HepG2 (cell line): ENCODE results near the gene OSGEPL1. TPM values are rescaled to one million over a fixed set of nuclear protein-coding genes. Genes with fewer than 3 reads are reported as not detected.

Source experiments
- ARNTL ChIP-seq: sonication (generic); formaldehyde crosslinking; IDR thresholded peaks from 2 replicates; pipeline ENCODE4 v1.4.0; 2020; ENCODE audit warnings: mild to moderate bottlenecking, missing genetic modification reagents
- PHF21A ChIP-seq: sonication (generic); formaldehyde crosslinking; IDR thresholded peaks from 2 replicates; pipeline ENCODE4 v1.5.0; 2020; ENCODE audit warnings: mild to moderate bottlenecking, missing genetic modification reagents
- TBX3 ChIP-seq: fragments of 450-650 bp; IDR thresholded peaks from 2 replicates; pipeline ENCODE4 v1.6.1; 2017; ENCODE audit warnings: antibody characterized with exemption, mild to moderate bottlenecking, inconsistent platforms, borderline replicate concordance
- ZBTB33 ChIP-seq: sonication (generic); formaldehyde crosslinking; IDR thresholded peaks from 2 replicates; pipeline ENCODE4 v1.4.0; 2020; ENCODE audit warnings: missing genetic modification reagents
- ZBTB7A ChIP-seq: sonication (generic); formaldehyde crosslinking; IDR thresholded peaks from 2 replicates; pipeline ENCODE4 v1.8.0; 2022; ENCODE audit warnings: mild to moderate bottlenecking, missing genetic modification reagents
- ZNF772 ChIP-seq: sonication (generic); formaldehyde crosslinking; IDR thresholded peaks from 2 replicates; pipeline ENCODE4 v1.5.0; 2020; ENCODE audit warnings: mild to moderate bottlenecking, missing genetic modification reagents
- polyA plus RNA-seq, 8 experiments: library from polyadenylated mRNA; depleted of rRNA in 3 of 8; stranded (reverse) in 7 of 8; unstranded in 1 of 8; fragments of >200 nt; fragmentation: Illumina TruSeq in 4 of 8; extraction: Trizol in 4 of 8; gene quantifications; 2 replicates each; pipeline versions ENCODE4 v1.2.1 to v1.2.3, GENCODE V29; 2011 to 2016; ENCODE audit warnings: low read depth in 4 of 8, missing spikeins in 1 of 8, mixed read lengths in 1 of 8; ENCODE audit not compliant: insufficient read depth in 1 of 8
- total RNA-seq, 5 experiments: library from RNA; depleted of rRNA; stranded (reverse); fragments of >200 nt; fragmentation: Illumina TruSeq; extraction: Trizol; gene quantifications; 2 replicates each; pipeline ENCODE4 v1.2.3, GENCODE V29; 2016; ENCODE audit warnings: low read depth in 1 of 5
- TF ChIP-seq, protein P1 (sequence below): sonication (generic); formaldehyde crosslinking; IDR thresholded peaks from 2 replicates; pipeline ENCODE4 v1.4.0; 2020; ENCODE audit warnings: missing genetic modification reagents

OSGEPL1 gene
- total and polyA plus RNA-seq, 2 of the 13 experiments (the other 11 are each of a cell fraction or from before 2014, with no cell fraction given), result 10.2 to 10.8 TPM

DNA sequence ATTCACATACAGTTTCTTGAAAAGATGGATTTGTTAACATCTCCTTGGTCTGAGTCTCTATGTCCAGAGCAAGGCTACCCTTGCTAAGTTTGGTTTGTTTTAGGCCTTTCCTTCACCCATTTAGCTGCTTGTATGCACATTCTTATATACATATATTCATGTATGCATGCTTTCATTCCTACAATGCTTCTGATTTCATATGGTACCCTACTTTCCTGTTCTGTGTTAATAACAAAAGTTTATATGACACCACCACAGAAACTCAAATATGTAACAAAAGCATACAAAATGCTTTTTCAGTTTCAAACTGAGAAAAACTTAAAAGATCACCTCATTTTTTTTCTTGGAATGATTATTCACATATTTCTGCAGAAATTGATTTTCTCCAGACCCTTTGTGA lies 39.4 kb downstream of the OSGEPL1 start (continued):
- TF ChIP-seq, protein P1, sequence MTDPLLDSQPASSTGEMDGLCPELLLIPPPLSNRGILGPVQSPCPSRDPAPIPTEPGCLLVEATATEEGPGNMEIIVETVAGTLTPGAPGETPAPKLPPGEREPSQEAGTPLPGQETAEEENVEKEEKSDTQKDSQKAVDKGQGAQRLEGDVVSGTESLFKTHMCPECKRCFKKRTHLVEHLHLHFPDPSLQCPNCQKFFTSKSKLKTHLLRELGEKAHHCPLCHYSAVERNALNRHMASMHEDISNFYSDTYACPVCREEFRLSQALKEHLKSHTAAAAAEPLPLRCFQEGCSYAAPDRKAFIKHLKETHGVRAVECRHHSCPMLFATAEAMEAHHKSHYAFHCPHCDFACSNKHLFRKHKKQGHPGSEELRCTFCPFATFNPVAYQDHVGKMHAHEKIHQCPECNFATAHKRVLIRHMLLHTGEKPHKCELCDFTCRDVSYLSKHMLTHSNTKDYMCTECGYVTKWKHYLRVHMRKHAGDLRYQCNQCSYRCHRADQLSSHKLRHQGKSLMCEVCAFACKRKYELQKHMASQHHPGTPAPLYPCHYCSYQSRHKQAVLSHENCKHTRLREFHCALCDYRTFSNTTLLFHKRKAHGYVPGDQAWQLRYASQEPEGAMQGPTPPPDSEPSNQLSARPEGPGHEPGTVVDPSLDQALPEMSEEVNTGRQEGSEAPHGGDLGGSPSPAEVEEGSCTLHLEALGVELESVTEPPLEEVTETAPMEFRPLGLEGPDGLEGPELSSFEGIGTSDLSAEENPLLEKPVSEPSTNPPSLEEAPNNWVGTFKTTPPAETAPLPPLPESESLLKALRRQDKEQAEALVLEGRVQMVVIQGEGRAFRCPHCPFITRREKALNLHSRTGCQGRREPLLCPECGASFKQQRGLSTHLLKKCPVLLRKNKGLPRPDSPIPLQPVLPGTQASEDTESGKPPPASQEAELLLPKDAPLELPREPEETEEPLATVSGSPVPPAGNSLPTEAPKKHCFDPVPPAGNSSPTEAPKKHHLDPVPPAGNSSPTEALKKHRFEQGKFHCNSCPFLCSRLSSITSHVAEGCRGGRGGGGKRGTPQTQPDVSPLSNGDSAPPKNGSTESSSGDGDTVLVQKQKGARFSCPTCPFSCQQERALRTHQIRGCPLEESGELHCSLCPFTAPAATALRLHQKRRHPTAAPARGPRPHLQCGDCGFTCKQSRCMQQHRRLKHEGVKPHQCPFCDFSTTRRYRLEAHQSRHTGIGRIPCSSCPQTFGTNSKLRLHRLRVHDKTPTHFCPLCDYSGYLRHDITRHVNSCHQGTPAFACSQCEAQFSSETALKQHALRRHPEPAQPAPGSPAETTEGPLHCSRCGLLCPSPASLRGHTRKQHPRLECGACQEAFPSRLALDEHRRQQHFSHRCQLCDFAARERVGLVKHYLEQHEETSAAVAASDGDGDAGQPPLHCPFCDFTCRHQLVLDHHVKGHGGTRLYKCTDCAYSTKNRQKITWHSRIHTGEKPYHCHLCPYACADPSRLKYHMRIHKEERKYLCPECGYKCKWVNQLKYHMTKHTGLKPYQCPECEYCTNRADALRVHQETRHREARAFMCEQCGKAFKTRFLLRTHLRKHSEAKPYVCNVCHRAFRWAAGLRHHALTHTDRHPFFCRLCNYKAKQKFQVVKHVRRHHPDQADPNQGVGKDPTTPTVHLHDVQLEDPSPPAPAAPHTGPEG (CRISPR knock-in tag), result no peak
- TF ChIP-seq ZBTB7A (CRISPR knock-in tag), result no peak
- no peak for TF ChIP-seq ZBTB33 (CRISPR knock-in tag)
- TF ChIP-seq TBX3, result no peak
- TF ChIP-seq ARNTL (CRISPR knock-in tag), result no peak
- no peak for TF ChIP-seq ZNF772
- no peak for TF ChIP-seq PHF21A
